Choroid plexus epithelial cell (primary cell): Measurements from ENCODE around the gene PRKAA1.

Source experiments
- DNase-seq: peaks from one replicate; pipeline ENCODE4 v3.0.0-alpha.2; 2010; ENCODE audit warnings: low read depth
- H3K4me3 ChIP-seq: 2 replicates; pipeline ENCODE4 v1.5.1; 2011; ENCODE audit warnings: low read depth, mild to moderate bottlenecking, control low read depth, low read length, moderate library complexity
- TF ChIP-seq, protein P1 (sequence below): conservative IDR thresholded peaks from 2 replicates; pipeline ENCODE4 v1.5.1; 2011; ENCODE audit warnings: low read depth, mild to moderate bottlenecking, control low read depth, inconsistent platforms, low read length, moderate library complexity

Gene PRKAA1

DNA sequence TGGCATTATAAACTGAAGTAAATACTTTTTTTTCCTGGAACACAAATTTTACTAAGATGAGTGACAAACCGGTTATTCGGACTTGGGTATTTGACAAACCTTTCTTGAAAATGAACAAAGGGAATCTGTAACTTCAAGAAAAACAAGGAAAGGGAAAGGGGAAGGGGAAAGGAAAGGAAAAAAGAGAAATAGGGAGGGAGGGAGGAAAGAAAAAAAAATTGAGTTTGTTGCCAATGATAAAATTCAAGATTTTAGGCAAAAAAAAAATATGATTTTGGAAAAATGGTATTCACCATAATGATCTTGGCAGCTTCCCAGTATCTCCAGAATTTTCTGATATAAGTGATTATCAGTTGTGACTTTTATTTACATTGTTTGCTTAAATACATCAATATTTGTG is 40.8 kb downstream of the PRKAA1 start:
- no peak overlapping the region for H3K4me3 ChIP-seq
- TF ChIP-seq, protein P1, sequence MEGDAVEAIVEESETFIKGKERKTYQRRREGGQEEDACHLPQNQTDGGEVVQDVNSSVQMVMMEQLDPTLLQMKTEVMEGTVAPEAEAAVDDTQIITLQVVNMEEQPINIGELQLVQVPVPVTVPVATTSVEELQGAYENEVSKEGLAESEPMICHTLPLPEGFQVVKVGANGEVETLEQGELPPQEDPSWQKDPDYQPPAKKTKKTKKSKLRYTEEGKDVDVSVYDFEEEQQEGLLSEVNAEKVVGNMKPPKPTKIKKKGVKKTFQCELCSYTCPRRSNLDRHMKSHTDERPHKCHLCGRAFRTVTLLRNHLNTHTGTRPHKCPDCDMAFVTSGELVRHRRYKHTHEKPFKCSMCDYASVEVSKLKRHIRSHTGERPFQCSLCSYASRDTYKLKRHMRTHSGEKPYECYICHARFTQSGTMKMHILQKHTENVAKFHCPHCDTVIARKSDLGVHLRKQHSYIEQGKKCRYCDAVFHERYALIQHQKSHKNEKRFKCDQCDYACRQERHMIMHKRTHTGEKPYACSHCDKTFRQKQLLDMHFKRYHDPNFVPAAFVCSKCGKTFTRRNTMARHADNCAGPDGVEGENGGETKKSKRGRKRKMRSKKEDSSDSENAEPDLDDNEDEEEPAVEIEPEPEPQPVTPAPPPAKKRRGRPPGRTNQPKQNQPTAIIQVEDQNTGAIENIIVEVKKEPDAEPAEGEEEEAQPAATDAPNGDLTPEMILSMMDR, result no peak
- DNase-seq, result no peak

DNA sequence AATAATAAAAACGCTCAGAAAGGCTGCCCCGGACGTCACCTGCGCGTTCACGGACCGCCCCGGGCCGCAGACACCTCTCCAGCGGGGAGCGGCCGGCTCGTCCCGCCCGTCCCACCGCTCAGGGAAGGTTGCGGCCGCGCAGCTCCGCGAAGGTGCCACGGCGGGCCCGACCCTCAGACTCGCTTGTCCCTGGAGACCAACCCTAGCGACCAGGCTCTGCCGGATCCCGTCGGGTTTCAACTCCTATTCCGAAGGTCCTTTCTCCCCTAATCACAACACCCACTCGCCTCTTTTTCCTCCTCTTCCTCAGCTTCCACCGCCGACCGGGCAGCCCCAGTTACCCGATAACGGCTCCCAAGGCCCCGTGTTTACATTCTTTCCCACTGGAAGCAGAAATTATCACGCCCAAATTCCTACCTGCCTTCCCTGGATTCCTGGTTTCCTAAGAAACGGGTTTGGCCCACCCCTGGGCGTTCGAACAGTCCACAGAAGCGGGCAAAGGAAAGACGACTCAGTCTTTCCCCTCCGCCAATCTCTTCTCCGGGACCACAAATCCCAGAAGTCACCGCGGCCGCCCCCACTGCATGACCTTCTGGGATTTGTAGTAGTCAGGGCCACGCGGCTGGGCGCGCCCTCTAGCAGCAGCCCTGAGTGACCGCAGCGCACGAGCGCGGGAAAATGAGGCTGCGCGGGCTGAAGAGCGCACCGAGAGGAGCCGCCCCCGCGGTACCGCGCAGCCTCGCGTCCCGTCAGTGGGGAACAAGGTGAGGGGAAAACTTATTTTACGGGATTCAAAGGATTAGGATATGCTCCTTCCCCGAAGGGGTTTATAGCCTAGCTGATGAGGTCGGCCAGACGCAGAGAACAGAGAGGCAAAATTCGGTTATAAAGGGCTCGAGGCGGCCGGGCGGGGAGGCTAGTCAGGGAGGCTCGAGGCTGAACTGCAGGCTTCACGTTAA is 42.5 kb downstream of the PRKAA1 start, which contains the start of gene TTC33:
TSS of gene TTC33 (minus strand) at position 555 of the 959 bp plus-strand sequence. CDS start 8,943 bp downstream, outside the sequence.
- H3K4me3 ChIP-seq, result peak within 1 kb of the TSS; percentile 92
- peak; percentile 97 for DNase-seq
- TF ChIP-seq, protein P1, result peak; percentile 62

DNA sequence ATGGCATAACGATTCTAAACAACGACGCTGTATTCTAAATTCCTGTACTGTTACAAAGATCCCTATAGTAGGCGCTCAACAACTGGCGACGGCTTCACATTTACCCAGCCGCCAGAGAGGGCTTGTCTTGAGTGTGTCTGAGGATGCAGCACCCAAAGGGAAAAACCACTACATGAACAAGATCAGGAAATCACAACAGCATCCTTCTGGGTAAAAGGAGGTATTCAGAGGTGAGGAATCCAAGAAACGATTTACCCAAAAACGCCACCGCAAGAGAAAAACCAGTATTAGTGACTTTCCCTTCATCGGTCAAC is 43.1 kb downstream of the PRKAA1 start:
- TF ChIP-seq, protein P1, result peak; percentile 81
- peak; percentile 94 for DNase-seq
- H3K4me3 ChIP-seq, result peak overlapping the region; percentile 92

DNA sequence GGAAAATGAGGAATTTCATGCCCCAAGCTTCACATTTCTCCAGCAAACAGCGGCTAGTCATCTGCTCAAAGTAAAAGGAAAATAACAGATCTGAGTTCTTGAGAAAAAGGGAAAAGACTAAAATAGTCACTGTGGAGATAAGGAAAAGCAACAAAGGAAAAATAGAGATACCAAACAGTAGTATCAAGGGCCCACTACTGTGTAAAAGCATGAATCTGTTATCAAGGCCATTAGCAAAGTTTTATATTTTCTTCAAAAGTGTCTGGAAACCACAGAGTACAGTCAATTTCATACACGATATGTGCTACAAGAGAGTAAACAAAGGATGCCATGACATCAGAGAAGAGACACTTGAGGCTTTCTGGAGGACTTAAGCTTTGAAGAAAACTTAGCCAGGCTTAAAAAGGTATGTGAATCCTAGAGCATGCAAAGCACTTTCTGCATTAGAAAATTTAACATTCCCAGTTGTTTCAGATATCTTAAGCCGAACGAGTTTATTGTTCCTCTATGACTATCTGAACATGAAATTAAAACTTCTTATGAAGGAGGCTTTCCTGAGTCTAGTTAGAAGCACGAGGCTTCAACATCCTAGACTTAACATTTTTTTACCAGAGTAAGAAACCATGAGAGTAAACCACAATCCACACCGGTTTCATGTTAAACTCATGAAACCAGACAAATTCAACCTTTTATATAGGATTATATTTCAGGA is 43.6 kb downstream of the PRKAA1 start:
- peak overlapping the region; percentile 92 for H3K4me3 ChIP-seq
- TF ChIP-seq, protein P1, result no peak
- DNase-seq, result peak; percentile 68

DNA sequence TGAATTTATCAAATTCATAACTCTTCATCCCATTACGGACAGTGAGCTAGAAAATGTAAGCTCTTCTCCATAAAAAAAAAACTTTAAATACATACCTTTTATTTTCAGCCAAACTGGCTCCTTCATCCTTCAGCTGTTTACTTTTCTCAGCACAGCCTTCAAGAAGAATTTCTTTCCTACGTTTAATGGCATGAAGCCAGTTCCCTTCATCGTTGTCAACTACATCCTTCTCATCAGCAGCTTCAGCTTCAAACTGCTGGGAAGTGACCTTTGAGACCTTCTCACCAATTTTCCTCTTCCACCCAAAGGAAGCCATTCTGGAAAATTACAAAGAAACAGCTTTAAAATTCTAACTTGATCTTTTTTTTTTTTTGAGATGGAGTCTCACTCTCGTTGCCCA is 51.5 kb downstream of the PRKAA1 start:
- TF ChIP-seq, protein P1, result no peak
- H3K4me3 ChIP-seq, result no peak overlapping the region
- DNase-seq, result peak; percentile 71

DNA sequence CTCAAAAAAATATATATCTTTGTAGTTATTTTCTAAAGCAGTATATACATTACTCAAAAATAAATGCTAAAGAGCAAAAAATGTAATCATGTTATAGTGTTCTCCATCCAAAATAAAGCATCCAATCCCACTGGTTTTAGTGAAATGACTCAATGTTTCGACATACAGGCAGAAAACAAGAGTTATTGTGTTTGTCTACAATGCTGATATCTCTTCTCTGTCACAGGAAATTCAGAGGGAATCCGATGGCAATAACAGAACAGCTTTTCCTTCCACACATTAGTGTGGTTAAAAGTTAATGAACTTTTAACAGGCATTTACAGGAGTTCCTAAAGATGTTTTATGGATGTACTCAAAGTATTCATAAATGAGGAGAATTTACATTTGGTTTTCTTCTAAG is 54.4 kb downstream of the PRKAA1 start:
- H3K4me3 ChIP-seq, result no peak overlapping the region
- TF ChIP-seq, protein P1, result no peak
- no peak for DNase-seq

DNA sequence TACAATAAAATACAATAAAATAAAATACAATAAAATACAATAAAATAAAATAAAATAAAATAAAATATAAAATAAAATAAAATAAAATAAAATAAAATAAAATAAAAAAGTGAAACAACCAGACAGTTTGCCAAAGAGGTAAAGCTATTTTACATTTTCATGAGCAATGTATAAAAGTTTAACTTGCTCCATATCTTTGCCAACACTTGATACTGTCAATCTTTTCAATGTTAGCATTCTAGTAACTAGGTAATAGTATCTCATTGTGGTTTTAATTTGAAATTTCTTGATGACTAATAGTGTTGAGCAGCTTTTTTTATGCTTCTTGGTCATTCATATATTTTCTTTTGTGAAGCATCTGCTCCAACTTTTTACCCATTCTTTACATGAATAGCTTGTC is 59.7 kb downstream of the PRKAA1 start:
- TF ChIP-seq, protein P1, result no peak

More for the DNA sequence above, 59.7 kb downstream of the PRKAA1 start:
- H3K4me3 ChIP-seq, result no peak overlapping the region
- DNase-seq, result peak; percentile 15
